ENCODE data around the gene DHX34.
A peak's percentile ranks its signal among the peaks of the same experiment; 100 is the strongest.
"Not testable (repeated sequence)": the region's sequence is repeated elsewhere in the genome, so short reads cannot be mapped to it uniquely, and the experiment has no call there.

Gene DHX34, protein sequence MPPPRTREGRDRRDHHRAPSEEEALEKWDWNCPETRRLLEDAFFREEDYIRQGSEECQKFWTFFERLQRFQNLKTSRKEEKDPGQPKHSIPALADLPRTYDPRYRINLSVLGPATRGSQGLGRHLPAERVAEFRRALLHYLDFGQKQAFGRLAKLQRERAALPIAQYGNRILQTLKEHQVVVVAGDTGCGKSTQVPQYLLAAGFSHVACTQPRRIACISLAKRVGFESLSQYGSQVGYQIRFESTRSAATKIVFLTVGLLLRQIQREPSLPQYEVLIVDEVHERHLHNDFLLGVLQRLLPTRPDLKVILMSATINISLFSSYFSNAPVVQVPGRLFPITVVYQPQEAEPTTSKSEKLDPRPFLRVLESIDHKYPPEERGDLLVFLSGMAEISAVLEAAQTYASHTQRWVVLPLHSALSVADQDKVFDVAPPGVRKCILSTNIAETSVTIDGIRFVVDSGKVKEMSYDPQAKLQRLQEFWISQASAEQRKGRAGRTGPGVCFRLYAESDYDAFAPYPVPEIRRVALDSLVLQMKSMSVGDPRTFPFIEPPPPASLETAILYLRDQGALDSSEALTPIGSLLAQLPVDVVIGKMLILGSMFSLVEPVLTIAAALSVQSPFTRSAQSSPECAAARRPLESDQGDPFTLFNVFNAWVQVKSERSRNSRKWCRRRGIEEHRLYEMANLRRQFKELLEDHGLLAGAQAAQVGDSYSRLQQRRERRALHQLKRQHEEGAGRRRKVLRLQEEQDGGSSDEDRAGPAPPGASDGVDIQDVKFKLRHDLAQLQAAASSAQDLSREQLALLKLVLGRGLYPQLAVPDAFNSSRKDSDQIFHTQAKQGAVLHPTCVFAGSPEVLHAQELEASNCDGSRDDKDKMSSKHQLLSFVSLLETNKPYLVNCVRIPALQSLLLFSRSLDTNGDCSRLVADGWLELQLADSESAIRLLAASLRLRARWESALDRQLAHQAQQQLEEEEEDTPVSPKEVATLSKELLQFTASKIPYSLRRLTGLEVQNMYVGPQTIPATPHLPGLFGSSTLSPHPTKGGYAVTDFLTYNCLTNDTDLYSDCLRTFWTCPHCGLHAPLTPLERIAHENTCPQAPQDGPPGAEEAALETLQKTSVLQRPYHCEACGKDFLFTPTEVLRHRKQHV

DNA sequence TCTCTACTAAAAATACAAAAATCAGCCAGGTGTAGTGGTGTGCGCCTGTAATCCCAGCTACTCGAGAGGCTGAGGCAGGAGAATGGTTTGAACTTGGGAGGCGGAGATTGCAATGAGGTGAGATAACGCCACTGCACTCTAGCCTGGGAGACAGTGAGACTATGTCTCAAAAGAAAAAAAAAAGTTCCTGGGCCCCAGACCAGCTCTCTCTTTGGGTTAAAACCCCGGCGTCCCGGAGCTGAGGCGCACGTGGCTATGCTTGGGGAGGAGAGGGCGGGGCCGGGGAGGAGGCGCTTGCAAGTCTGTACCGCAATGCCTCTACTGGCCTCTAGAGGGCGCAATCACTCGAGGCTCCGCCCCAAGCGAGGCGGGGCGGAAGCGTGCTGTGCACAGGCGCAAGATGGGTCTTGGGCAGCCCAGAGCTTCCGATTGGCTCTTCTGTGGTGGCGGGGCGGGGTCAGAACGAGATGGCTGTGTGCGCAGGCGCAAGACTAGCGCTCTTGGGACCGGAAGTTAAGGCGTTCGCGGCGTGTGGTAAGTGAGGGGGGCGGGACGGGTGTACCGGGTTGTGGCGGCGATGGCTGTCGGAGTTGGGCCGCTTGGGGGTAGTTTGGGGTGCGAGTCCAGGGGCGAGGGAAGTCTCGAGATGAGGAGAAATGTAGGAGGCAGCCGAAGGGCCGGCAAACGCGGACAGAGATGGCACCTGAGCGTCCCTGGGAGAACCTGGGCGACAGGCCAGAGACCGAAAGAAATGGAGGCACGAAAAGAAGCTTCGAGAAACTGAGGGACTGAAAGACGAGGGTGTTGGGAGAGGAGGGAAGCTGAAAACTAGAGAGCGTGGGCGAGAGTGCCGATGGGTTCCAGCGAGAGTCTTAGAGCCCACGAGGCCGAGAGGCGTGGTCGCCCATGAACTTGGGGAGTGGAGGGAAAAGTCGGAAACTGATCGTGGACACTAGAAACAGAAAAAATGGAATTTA is at the start of gene DHX34:
DHX34 (plus strand) TSS at position 497 of the 977 bp plus-strand sequence. CDS start 3,716 bp downstream, outside the sequence.
- DNase-seq: peak; percentile 93

DNA sequence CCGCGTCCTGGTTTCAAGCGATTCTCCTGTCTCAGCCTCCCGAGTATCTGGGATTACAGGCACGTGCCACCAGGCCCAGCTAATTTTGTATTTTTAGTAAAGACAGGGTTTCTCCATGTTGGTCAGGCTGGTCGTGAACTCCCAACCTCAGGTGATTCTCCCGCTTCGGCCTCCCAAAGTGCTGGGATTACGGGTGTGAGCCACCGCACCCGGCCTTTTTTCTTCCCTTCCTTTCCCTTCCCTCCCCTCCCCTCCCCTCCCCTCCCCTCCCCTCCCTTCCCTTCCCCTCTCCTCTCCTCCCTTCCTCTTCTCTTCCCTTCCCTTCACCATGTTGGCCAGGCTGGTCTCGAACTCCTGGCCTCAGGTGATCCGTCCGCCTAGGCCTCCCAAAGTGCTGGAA is 48.2 kb upstream of the DHX34 start:
- DNase-seq: not testable (repeated sequence)

DNA sequence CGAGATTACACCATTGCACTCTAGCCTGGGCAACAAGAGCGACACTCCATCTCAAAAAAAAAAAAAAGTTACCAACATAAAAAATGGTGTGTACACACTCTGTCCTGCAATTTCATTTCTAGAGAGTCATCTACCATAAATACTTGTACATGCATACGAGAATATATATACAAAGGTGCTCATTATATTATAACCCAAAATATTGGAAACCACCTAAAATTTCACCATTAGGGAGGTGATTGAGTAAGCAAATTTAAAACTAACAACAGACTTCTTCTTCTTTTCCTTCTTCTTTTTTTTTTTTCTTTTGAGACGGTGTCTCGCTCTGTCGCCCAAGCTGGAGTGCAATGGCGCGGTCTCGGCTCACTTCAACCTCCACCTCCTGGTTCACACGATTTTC is 46.9 kb upstream of the DHX34 start:
- no peak for DNase-seq

DNA sequence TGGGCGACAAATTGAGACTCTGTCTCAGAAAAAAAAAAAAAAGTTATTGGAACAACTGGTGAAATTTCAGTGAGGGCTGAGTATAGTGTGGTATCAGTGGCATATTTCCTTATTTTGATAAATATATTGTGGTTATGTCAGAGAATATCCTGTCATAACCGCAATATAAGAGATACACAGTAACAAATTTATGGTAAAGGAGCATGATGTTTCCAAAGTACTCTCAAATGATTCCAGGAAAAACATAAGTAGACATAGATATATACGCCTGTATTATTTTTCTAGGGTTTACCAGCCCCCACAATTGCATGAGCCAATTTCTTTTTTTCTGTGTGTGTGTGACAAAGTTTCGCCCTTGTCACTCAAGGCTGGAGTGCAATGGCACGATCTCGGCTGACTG is 45.1 kb upstream of the DHX34 start:
- no peak for DNase-seq

DNA sequence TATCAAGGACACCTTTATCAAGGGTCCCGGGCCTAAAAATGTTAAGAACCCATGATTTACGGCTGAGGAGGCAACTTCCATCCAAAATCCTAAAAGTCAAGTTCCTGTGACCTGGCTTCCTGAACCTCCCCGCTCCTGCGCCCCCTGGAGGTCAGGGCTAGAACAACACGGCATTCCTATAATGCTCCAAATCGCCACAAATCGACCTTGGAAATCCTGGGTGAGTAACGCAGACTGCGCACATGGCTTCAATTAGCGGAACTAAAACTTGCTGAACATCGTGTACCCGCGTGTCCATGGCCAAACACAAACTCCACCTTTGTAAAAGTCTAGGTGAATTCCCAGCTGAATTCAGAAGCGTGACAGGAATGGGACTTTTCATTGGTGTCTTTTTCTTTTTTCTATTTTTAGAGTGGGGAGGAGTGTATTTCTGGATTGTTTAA is 43.8 kb upstream of the DHX34 start:
- DNase-seq: peak; percentile 50

DNA sequence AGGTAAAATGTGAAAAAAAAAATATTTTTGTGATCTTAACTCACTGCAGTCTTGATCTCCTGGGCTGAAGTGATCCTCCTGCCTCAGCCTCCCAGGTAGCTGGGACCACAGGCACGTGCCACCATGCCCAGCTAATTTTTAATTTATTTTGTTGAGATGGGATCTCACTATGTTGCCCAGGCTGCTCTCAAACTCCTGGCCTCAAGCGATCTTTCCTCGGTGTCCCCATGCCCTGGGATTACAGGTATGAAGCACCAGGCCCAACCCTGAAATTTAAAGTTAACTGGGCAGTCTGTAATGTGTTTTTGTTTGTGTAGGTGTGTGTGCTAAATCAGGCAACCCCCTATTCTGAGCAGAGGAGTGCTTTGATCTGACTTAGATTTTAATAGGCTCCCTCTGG is 42.8 kb upstream of the DHX34 start:
- no peak for DNase-seq

DNA sequence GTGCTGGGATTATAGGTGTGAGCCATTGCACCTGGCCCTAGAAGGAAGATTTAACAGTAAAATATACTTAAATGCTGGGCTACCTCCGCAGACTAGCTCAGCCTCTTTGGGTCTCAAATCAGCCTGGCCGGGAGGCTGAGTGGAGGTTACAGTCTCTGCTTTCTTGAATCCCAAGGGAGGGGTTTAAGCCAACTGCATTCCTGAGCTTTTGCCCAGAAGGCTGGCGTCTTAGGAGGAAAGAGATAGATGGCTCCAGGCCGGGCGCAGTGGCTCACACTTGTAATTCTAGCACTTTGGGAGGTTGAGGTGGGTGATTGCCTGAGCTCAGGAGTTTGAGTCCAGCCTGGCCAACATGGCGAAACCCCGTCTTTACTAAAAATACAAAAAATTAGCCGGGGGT is 40.1 kb upstream of the DHX34 start:
- DNase-seq: no peak

DNA sequence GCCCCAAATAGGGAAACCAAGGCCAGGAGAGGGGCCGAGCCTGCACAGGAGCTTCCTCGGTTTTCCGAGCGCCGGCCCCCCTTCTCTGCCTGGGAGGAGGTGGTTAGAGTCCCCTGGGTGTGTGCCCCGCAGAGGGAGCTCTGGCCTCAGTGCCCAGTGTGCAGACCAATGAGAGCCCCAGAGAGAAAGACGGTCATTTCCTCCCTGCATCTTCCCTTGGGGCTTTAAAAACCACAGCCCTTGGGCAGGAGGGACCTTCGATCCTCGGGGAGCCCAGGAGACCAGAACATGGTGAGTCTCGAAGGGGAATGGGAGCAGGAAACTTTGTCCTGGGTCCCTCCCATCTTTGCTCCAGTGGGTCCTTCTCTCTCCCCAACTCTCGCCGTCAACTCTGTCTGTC is 39.5 kb upstream of the DHX34 start, which contains the start of gene C5AR1:
C5AR1 (plus strand) TSS at position 254 of the 400 bp plus-strand sequence; CDS start at position 289, 35 bp downstream.
- no peak for DNase-seq

DNA sequence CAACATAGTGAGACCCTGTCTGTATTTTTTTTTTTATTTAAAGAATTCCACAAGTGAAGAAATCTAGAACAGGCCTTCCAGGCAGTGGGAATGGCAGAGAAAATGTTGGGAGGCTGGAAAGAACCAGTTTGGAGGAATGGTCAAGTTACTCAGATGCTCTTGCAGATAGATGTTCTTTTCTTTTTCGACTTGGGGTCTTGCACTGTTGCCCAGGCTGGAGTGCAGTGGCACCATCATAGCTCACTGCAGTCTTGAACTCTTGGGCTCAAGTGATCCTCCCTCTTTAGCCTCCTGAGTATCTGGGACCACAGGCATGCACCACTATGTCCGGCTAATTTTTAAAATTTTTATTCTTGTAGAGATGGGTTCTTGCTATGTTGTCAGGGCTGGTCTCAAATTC is 38.8 kb upstream of the DHX34 start:
- no peak for DNase-seq

DNA sequence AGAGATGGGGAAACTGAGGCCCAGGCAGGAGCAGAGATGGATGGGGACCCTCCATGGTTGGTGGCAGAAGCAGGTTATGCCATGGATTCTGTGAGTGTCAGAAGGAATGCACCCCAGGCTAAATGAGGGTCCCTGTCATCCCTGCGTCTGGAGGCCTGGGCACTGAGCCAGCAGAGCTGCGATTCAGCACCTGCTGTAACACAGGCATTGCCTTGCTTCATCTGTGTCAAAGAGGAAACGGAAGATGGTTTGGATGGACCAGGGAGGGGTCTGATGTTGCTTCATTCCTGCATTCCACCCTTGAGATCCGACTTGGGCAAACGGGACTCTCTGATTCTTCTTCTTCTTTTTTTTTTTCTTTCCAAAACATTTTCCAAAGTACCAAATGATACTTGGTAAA is 38.3 kb upstream of the DHX34 start:
- no peak for DNase-seq

DNA sequence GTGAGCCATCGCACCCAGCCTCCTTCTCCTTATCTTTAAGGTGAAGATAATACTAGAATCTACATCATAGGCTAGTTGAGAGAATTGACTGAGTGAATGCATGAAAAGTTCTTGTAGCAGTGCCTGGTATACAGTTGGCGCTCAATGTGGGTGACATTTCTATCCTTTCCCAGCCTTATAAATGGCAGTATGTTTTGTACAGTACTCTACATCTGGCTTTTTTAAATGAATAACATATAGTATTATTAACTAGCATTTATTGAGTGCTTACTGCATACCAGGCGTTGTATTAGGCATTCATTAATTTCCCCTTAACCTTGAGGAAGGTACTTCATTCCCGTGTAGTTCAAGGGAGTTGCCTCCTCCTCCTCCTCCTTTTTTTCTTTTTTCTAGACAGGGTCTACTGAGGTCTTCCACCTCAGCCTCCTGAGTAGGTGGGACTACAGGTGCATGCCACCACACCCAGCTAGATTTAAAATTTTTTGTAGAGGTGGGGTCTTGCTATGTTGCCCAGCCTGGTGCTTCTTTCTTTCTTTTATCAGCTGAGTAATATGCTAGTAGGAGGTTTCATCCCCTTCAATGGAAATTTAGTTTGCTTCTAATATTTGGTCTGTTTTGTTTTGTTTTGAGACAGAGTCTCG is 36.6 kb upstream of the DHX34 start:
- DNase-seq: no peak

DNA sequence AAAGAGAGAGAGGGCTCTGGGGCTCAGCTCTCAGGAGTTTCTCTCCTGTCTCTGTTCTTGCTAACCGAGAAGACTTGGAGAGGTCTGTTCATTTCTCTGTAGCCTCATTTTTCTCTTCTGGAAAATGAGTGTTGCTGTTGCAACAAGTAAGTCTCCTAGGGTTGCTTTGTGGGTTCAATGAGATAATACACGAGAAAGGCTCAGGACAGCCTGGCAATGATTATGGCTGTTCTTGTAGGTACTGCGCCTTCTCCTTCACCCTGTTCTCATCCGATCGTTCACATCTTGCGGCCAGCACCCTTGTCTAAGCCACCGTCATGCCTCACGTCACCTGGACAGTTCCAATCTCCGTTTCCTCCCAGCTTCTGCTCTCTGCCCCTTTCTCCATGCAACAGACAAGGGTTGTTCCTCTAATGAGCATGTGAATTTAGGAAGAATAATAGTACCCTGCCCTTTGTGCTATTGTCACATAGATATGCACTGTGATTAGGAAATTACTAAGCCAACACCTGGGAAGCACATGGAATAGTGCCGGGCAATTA is 35.3 kb upstream of the DHX34 start:
- DNase-seq: no peak

DNA sequence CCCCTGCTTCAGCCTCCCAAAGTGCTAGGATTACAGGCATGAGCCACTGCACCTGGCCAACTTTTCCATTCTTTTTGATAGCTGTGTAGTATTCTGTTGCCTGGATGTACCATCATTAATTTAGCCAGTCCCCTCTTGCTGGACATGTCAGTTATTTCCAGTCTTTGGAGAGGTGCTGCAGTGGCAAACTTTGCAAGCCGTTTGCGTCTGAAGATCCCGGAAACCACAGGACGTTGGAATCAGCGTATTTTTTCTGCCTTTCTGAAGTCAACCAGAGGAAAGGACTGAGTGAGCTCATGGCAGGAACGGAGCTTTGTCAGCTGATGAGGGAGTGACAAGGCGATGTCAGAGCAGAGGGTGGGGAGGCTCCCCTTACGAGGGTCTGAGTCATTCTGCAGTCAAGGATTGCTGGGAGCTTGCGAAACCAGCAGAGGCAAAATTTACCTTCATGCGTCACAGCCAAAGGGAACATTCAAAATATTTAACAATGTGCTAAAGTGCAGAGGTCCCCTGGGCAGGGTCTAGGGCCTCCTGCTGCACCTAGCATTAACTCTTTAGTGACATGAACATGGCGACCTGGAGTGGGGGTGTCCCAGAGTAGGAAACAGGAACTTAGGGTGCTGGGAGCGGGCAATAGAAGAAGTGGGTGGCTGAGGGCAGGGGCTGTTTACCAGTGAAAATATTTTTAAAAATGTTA is 33.8 kb upstream of the DHX34 start:
- peak; percentile 51 for DNase-seq

DNA sequence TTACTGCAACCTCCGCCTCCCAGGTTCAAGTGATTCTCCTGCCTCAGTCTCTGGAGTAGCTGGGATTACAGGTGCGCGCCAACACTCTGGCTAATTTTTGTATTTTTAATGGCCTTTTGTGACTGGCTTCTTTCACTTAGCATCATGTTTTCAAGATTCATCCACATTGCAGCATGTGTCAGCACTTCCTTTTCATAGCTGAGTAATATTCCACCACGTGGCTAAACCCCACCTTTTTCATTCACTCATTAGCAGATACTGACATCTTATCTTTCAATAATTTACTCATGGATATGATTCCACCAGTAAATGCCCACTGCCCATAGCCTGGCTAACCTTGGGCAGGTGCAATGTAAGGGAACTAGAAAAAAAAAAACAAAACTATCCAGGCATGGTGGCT is 32.6 kb upstream of the DHX34 start:
- no peak for DNase-seq

DNA sequence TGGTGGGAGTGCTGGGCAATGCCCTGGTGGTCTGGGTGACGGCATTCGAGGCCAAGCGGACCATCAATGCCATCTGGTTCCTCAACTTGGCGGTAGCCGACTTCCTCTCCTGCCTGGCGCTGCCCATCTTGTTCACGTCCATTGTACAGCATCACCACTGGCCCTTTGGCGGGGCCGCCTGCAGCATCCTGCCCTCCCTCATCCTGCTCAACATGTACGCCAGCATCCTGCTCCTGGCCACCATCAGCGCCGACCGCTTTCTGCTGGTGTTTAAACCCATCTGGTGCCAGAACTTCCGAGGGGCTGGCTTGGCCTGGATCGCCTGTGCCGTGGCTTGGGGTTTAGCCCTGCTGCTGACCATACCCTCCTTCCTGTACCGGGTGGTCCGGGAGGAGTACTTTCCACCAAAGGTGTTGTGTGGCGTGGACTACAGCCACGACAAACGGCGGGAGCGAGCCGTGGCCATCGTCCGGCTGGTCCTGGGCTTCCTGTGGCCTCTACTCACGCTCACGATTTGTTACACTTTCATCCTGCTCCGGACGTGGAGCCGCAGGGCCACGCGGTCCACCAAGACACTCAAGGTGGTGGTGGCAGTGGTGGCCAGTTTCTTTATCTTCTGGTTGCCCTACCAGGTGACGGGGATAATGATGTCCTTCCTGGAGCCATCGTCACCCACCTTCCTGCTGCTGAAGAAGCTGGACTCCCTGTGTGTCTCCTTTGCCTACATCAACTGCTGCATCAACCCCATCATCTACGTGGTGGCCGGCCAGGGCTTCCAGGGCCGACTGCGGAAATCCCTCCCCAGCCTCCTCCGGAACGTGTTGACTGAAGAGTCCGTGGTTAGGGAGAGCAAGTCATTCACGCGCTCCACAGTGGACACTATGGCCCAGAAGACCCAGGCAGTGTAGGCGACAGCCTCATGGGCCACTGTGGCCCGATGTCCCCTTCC is 28.9 kb upstream of the DHX34 start:
- DNase-seq: no peak

DNA sequence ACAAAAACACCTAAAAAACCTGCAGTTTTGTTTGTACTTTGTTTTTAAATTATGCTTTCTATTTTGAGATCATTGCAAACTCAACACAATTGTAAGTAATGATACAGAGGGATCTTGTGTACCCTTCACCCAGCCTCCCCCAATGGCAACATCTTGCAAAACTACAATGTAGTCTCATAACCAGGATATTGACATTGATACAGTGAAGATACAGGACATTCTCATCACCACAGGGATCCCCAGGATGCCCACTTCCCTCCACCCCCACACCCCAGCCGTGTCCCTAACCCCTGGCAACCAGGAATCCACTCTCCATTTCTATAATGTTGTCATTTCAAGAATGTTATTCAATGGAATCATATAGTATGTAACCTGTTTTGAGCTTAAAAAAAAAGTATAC is 27.5 kb upstream of the DHX34 start:
- no peak for DNase-seq

DNA sequence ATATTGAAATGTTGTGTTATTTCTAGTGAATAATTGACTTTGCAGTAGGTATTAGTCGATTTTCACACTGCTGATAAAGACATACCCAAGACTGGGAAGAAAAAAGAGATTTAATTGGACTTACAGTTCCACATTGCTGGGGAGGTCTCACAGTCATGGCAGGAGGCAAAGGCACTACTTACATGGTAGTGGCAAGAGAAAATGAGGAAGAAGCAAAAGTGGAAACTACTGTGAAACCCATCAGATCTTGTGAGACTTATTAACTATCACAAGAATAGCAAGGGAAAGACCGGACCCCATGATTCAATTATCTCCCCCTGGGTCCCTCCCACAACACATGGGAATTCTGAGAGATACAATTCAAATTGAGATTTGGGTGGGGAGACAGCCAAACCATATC is 27.1 kb upstream of the DHX34 start:
- DNase-seq: no peak

DNA sequence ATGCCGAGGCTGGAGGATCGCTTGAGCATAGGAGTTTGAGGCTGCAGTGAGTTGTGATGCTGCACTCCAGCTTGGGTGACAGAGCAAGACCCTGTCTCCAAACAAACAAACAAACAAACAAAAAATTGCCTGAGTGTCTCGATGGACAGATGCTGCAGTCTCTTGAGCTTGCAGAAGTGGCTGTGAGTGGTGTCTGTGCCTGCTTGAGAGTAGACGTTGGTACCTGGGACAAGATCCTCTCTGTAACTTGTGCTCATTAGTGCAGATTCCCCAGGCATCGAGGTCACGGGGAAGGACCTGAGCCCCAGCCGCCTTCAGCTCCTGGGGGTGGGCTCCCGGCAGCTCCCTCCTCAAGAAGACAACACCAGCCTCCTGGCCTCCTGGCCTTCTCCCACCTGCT is 25.7 kb upstream of the DHX34 start:
- no peak for DNase-seq

DNA sequence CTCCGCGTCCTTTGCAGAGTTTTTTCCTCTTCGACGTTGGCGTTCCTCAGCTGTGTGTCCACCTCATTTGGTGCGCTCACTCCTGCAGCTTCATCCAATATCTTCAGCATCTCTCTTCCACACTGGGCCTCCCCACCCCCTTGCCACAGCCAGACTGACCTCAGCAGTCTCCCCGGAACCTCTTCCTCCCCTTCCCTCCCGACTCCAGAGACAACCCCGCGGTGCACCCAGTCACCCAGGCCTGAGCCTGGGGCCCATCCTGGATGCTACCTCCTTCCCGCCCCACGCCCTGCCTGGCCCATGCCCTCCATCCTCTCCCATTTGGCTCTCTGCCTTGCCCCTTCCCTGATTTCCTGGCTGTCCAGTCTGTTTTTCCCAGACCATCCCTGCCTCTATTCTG is 25.2 kb upstream of the DHX34 start:
- no peak for DNase-seq
